Measurements from ENCODE around the gene PLEKHM1. TPM values are rescaled to one million over a fixed set of nuclear protein-coding genes. Genes with fewer than 3 reads are reported as not detected.
A peak's percentile ranks its signal among the peaks of the same experiment; 100 is the strongest.

The PLEKHM1 gene
- polyA plus RNA-seq, 6 donors from 2014 or later, result 6.3 to 19.6 (median 16.2) TPM

DNA sequence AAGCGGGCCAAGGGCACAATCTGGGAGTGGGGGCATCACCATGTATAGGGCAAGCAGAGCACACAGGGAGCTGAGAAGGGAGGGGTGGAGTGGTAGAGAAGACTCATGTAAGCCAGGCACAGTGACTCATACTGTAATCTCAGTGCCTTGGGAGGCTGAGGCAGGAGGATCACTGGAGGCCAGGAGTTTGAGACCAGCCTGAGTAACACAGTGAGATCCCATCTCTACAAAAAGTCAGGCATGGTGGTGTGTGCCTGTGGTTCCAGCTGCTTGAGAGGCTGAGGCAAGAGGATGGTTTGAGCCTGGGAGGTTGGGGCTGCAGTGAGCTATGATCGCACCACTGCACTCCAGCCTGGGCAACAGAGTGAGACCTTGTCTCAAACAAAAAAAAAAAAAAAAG, 98.6 kb downstream of the PLEKHM1 start:
- no peak for ATAC-seq (ENCODE audit: low read depth in 2 of 2)
- peak overlapping the region in 1 of 8 donors; percentile 22 for H3K4me3 Mint-ChIP-seq

DNA sequence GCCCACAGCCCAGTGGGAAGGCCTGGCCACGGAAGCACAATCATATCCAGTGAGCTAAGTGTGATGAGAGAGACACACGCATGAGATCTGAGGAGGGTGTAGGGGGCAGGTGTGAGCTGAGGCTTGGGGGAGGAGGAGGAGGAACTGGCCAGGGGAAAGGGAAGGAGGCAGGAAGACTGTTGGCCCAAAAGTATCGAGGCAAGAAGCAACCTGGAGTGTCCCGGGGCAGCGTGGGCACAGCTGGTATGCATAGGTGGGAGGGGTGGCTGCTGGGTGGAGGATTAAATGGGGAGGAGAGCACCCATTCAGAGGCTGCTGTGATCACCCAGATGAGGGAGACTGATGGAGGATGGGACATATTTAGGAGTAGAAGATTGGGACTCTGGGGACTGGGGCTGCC, 99.2 kb downstream of the PLEKHM1 start:
- Mint-ChIP-seq H3K4me1 (peaks cover 12 to 21% (median 19%) of the 10 kb centered on the region in 3 donors), H3K36me3 (no peaks in the 10 kb centered on the region), H3K27ac (peak overlapping the region in 3 of 6 donors; percentile 56 to 96 (median 89)), H3K27me3 (peaks cover 0 to 17% (median 15%) of the 10 kb centered on the region in 3 donors), H3K9me3 (no peaks in the 10 kb centered on the region), H3K4me3 (peak overlapping the region in 1 of 8 donors; percentile 22)
- ATAC-seq (ENCODE audit: low read depth in 2 of 2) (no peak), DNase-seq (no peak)

More for the DNA sequence above, 98.6 kb downstream of the PLEKHM1 start:
- Mint-ChIP-seq H3K4me1 (peaks cover 12 to 23% (median 19%) of the 10 kb centered on the region in 3 donors), H3K36me3 (peaks cover 1 to 4% of the 10 kb centered on the region in 2 donors), H3K27me3 (peaks cover 0 to 17% (median 15%) of the 10 kb centered on the region in 3 donors), H3K27ac (peak overlapping the region in 1 of 6 donors; percentile 96), H3K9me3 (no peaks in the 10 kb centered on the region)
- DNase-seq, result no peak

DNA sequence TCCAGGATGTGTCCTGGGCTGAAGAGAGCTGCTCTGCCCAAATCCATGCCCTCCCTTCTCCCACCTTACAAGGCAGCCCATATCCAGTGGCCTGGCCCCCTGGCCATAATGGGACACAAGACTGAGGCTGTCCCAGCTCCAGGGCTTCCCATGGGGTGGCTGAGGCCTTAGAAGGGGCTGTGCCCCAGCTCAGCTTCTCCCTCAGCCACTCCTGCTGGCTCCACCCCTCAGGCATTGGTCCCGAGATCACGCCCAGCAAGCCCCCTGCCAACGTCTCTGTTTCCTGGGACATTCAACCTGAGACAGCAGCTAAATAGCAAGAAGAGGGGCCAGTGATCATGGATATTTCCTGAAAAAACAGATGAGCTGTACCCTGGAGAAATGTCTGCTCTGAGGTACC, 101.2 kb downstream of the PLEKHM1 start:
- Mint-ChIP-seq H3K36me3 (no peaks in the 10 kb centered on the region), H3K4me3 (no peak overlapping the region), H3K27ac (no peak overlapping the region), H3K9me3 (no peaks in the 10 kb centered on the region), H3K4me1 (peaks cover 16 to 32% (median 28%) of the 10 kb centered on the region in 3 donors), H3K27me3 (peaks cover 3 to 26% (median 22%) of the 10 kb centered on the region in 3 donors)
- DNase-seq (no peak), ATAC-seq (ENCODE audit: low read depth in 2 of 2) (no peak)

DNA sequence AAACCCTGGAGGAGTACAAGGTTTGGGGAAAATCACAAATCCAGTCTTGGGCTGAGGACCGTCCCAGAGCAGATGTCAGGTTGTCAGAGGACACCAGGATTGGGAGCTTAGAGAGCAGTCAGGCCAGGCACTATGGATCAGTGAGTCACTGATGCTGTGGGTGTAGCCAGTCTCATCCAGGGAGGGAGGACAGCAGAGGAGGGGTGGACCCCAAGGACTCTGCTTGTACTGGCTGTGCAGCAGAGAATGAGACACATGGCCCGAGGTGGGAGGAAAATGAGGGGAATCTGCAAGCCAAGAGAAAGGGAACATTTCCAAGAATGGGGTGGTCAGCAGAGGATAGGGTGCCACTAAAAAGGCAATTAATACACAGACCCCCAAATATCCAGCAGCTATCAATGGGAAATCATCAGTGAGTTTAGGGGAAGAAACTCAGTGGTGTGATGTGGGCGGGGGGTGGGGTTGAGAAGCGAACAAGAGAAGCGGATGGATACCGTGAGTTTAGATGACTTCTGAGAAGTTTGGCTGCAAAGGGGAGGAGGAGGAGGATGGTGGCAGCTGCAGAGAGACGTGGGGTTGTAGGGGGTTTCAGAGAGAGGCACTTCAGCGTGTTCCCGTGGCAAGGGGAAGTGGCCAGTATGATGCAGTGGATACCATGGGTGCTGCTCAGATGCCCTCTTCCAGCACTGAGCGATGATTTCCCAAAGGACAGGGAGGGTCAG, 101.8 kb downstream of the PLEKHM1 start:
- ATAC-seq (ENCODE audit: low read depth in 2 of 2) (no peak), DNase-seq (no peak)

DNA sequence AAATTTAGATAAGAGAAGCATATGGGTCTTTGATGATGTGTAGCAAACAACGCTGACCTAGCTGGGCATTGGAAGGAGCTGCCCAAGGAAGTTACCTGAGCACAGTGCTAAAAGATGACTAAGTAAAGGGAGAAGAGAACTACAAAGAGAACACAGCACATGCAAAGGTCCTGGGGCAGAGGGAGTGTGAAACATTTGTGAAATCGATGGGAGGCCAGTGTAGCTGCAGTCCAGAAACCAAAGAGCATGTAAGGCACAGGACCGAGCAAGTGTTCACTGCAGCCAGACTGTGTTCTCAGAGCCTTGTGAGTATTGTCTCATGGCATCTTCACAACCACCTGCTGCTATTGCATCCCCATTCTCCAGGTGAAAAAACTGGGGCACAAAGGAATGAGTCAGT, 102.8 kb downstream of the PLEKHM1 start:
- H3K36me3 Mint-ChIP-seq, result no peaks in the 10 kb centered on the region
- no peaks in the 10 kb centered on the region for H3K9me3 Mint-ChIP-seq
- no peak overlapping the region for H3K4me3 Mint-ChIP-seq
- H3K4me1 Mint-ChIP-seq, result peaks cover 14 to 37% (median 33%) of the 10 kb centered on the region in 3 donors
- peak overlapping the region in 2 of 6 donors; percentile 9 to 25 for H3K27ac Mint-ChIP-seq
- ATAC-seq (ENCODE audit: low read depth in 2 of 2) (no peak), DNase-seq (no peak)
- H3K27me3 Mint-ChIP-seq, result peaks cover 3 to 32% (median 27%) of the 10 kb centered on the region in 3 donors

More for the DNA sequence above, 101.8 kb downstream of the PLEKHM1 start:
- H3K4me1 Mint-ChIP-seq, result peaks cover 16 to 37% (median 34%) of the 10 kb centered on the region in 3 donors
- H3K27me3 Mint-ChIP-seq, result peaks cover 3 to 32% (median 27%) of the 10 kb centered on the region in 3 donors
- peak overlapping the region in 1 of 6 donors; percentile 11 for H3K27ac Mint-ChIP-seq
- no peak overlapping the region for H3K4me3 Mint-ChIP-seq
- no peaks in the 10 kb centered on the region for H3K36me3 Mint-ChIP-seq
- no peaks in the 10 kb centered on the region for H3K9me3 Mint-ChIP-seq

- H3K9me3 Mint-ChIP-seq, result no peaks in the 10 kb centered on the region
- H3K36me3 Mint-ChIP-seq, result no peaks in the 10 kb centered on the region
- H3K4me3 Mint-ChIP-seq, result no peak overlapping the region
- no peak overlapping the region for H3K27ac Mint-ChIP-seq
- DNase-seq (no peak), ATAC-seq (ENCODE audit: low read depth in 2 of 2) (no peak)
- H3K4me1 Mint-ChIP-seq, result peaks cover 8 to 28% (median 25%) of the 10 kb centered on the region in 3 donors
- peaks cover 3 to 32% (median 27%) of the 10 kb centered on the region in 3 donors for H3K27me3 Mint-ChIP-seq
Measured at GRCh38 chr17:45386178-45386577, 104.3 kb downstream of the PLEKHM1 start.

Other genes starting within 250 kb of the PLEKHM1 start
- 1 to 10 TPM in 1 of 6 donors, under 1 TPM in 4, not detected in 1; 0.16 to 4.6 (median 0.31) TPM for gene SPATA32, start 228.6 kb downstream of the PLEKHM1 start, polyA plus RNA-seq (ENCODE audit: low read depth in 6 of 6)
- gene MAP3K14, start 173.7 kb downstream of the PLEKHM1 start, polyA plus RNA-seq (ENCODE audit: low read depth in 6 of 6), result 10 to 100 TPM; 13.3 to 38.9 (median 19.1) TPM
- 10 to 100 TPM; 32.3 to 76.2 (median 40.9) TPM for gene ARHGAP27, start 57.9 kb downstream of the PLEKHM1 start, polyA plus RNA-seq (ENCODE audit: low read depth in 6 of 6)